Measurements from ENCODE around the gene NAALADL2.

DNA sequence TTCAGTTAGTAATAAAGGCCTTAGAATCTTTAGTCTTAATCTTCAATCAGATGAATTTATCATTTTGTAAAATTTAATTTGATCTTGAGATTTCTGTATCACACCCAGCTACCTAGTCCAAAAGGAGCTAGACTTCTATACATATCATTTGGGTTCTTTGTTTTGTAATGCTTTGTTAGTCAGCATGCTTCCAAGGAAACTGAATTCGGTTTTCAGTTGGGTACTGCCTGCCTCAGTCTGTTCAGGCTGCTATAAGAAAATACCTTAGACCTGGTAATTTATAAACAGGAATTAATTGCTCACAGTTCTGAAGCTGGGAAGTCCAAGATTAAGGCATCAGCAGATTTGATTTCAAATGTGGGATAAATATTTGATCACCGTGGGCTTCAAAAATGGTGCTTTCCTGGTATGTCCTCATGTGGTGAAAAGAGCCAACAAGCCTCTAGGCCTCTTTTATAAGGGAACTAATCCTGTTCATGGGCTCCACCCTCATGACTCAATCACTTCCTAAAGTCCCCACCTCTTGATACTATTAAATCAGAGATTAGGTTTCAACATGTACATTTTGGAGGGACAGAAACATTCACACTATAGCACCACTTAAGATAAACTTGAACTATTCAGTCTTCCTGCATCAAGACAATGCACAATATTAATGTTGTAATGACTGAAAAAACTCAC lies 800.7 kb downstream of the NAALADL2 start:
- TF ChIP-seq, protein P1, sequence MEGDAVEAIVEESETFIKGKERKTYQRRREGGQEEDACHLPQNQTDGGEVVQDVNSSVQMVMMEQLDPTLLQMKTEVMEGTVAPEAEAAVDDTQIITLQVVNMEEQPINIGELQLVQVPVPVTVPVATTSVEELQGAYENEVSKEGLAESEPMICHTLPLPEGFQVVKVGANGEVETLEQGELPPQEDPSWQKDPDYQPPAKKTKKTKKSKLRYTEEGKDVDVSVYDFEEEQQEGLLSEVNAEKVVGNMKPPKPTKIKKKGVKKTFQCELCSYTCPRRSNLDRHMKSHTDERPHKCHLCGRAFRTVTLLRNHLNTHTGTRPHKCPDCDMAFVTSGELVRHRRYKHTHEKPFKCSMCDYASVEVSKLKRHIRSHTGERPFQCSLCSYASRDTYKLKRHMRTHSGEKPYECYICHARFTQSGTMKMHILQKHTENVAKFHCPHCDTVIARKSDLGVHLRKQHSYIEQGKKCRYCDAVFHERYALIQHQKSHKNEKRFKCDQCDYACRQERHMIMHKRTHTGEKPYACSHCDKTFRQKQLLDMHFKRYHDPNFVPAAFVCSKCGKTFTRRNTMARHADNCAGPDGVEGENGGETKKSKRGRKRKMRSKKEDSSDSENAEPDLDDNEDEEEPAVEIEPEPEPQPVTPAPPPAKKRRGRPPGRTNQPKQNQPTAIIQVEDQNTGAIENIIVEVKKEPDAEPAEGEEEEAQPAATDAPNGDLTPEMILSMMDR (IDR thresholded peaks at IDR 0.05), result no peak
- no peak for TF ChIP-seq EZH2 (IDR thresholded peaks at IDR 0.05; ENCODE audit: borderline replicate concordance, insufficient read depth, low read depth, low read length, poor library complexity, severe bottlenecking)

All from B cell (primary cell).